Activated B cell treated with CpG ODN at 0.5 μM for 24 hours (primary cell): ENCODE results near the gene MAFG. TPM values are rescaled to one million over a fixed set of nuclear protein-coding genes. Genes with fewer than 3 reads are reported as not detected.

Source experiments
- ATAC-seq: fragments of 200-7000 bp; cut with Tn5 transposase; one replicate; pipeline ENCODE4 v1.10.0; 2021; ENCODE audit warnings: low read depth, mild to moderate bottlenecking, moderate library complexity
- CTCF ChIA-PET: fragments of 350-600 bp; sonication (Branson Sonifier 250); formaldehyde crosslinking; loops from one replicate; lab custom pipeline; 2021; ENCODE audit warnings: antibody characterized with exemption; lab: Charles Lee
- POLR2A ChIA-PET: fragments of 350-600 bp; sonication (Branson Sonifier 250); formaldehyde crosslinking; loops from one replicate; lab custom pipeline; 2021; ENCODE audit warnings: antibody characterized with exemption; lab: Charles Lee
- DNase-seq: peaks from one replicate; pipeline ENCODE4 v3.0.0; 2022
- H3K27ac Mint-ChIP-seq: one replicate; pipeline ENCODE4 v1.8.0; 2020; ENCODE audit warnings: mixed read lengths
- H3K27me3 Mint-ChIP-seq: one replicate; pipeline ENCODE4 v1.8.0; 2021; ENCODE audit warnings: mixed read lengths
- H3K36me3 Mint-ChIP-seq: one replicate; pipeline ENCODE4 v1.8.0; 2021; ENCODE audit warnings: low read depth, mixed read lengths
- H3K4me1 Mint-ChIP-seq: one replicate; pipeline ENCODE4 v1.8.0; 2021; ENCODE audit warnings: mixed read lengths
- H3K4me3 Mint-ChIP-seq: one replicate; pipeline ENCODE4 v1.8.0; 2020; ENCODE audit warnings: mild to moderate bottlenecking, mixed read lengths
- H3K9me3 Mint-ChIP-seq: one replicate; pipeline ENCODE4 v1.8.0; 2020; ENCODE audit warnings: mixed read lengths
- CTCF ChIP-seq: fragments of 200-600 bp; IDR thresholded peaks from one replicate; pipeline ENCODE4 v1.8.0; 2022; ENCODE audit warnings: antibody characterized with exemption, mild to moderate bottlenecking
- intact Hi-C: fragments of 100-400 bp; cut with micrococcal nuclease; formaldehyde crosslinking; loops from one replicate; pipeline ENCODE4 v1.15.1; 2024
- total RNA-seq: library from RNA; stranded (reverse); gene quantifications from 2 replicates; pipeline ENCODE4 v1.2.3, GENCODE V29; 2022

Gene MAFG
- total RNA-seq, 1 donor from 2014 or later = 30.7 TPM

GRCh38 chr17:81944858-81945257 is 17.3 kb upstream of the MAFG start:
- Mint-ChIP-seq H3K27ac (no peak overlapping the region), H3K4me1 (no peaks in the 10 kb centered on the region), H3K4me3 (no peak overlapping the region), H3K9me3 (no peaks in the 10 kb centered on the region), H3K36me3 (no peaks in the 10 kb centered on the region), H3K27me3 (peaks cover 7% of the 10 kb centered on the region)
- CTCF ChIA-PET = no interaction called here
- ATAC-seq (no peak), DNase-seq (no peak)
- intact Hi-C loops = no loop called here
- POLR2A ChIA-PET = no interaction called here
- no peak for TF ChIP-seq CTCF

GRCh38 chr17:81942167-81942553 is 14.6 kb upstream of the MAFG start:
- Mint-ChIP-seq H3K9me3 (no peaks in the 10 kb centered on the region), H3K36me3 (no peaks in the 10 kb centered on the region), H3K4me3 (no peak overlapping the region), H3K27ac (no peak overlapping the region), H3K4me1 (peaks cover 9% of the 10 kb centered on the region), H3K27me3 (peaks cover 6% of the 10 kb centered on the region)
- intact Hi-C loops = no loop called here
- ChIA-PET CTCF (no interaction called here), POLR2A (no interaction called here)
- ATAC-seq (no peak), DNase-seq (no peak)
- TF ChIP-seq CTCF = no peak

DNA sequence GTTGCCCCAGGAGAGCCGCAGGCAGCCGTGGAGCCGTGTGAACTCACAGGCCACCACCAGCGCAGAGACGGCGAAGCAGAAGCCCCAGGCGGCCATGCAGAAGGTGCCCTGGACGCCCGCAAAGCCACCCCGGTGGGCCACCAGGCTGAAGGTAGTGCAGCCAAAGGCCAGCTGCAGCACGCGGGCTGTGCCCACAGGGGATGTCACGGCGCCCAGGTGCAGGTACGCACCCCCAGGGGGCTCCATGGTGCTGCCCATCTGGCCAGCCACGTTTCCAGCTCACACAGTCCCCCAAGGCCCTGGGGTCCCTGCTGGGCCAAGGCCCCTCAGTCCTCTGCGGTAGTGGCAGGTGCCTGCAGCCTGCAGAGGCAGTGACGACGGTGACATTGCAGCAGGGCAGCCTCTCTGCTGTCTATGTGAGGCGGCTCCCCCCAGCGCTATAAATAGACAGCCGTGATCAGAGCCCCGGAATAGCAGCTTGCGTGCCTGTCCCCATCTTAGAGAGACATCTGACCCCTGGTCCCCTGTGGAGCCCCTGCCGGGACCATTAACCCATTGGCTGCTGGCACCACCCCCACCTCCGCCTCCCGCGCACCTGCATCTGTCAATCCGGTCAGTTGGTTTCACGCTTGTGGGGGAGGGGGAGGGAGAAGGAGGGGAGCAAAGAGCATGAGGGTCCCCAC is 14.1 kb upstream of the MAFG start:
- ATAC-seq = no peak
- no peak for DNase-seq
- Mint-ChIP-seq H3K27me3 (peaks cover 3% of the 10 kb centered on the region), H3K36me3 (no peaks in the 10 kb centered on the region), H3K4me3 (no peak overlapping the region), H3K9me3 (no peaks in the 10 kb centered on the region), H3K4me1 (peaks cover 10% of the 10 kb centered on the region), H3K27ac (no peak overlapping the region)
- no peak for TF ChIP-seq CTCF
- ChIA-PET CTCF (no interaction called here), POLR2A (no interaction called here)
- intact Hi-C loops = no loop called here

GRCh38 chr17:81940538-81941483 is 13.3 kb upstream of the MAFG start:
- intact Hi-C loops = no loop called here
- Mint-ChIP-seq H3K9me3 (no peaks in the 10 kb centered on the region), H3K27me3 (peaks cover 3% of the 10 kb centered on the region), H3K36me3 (no peaks in the 10 kb centered on the region), H3K4me3 (no peak overlapping the region), H3K4me1 (peaks cover 15% of the 10 kb centered on the region), H3K27ac (no peak overlapping the region)
- ChIA-PET CTCF (no interaction called here), POLR2A (no interaction called here)
- no peak for TF ChIP-seq CTCF
- DNase-seq (no peak), ATAC-seq (no peak)

- intact Hi-C loops = loop anchor here (5.0 kb wide), 1 partner anchor 157 kb away; the partner anchor contains the start of gene FASN
- no peak for ATAC-seq
- no peak for DNase-seq
- POLR2A ChIA-PET = no interaction called here
- H3K36me3 Mint-ChIP-seq = no peaks in the 10 kb centered on the region
- H3K27me3 Mint-ChIP-seq = peaks cover 3% of the 10 kb centered on the region
- no peak for TF ChIP-seq CTCF
- H3K4me1 Mint-ChIP-seq = peaks cover 17% of the 10 kb centered on the region
- no peaks in the 10 kb centered on the region for H3K9me3 Mint-ChIP-seq
- no peak overlapping the region for H3K4me3 Mint-ChIP-seq
- CTCF ChIA-PET = no interaction called here
- no peak overlapping the region for H3K27ac Mint-ChIP-seq
Observed at GRCh38 chr17:81939881-81940385, 12.4 kb upstream of the MAFG start.
